ENCODE measurements around the gene ADAT2.

The ADAT2 gene

DNA sequence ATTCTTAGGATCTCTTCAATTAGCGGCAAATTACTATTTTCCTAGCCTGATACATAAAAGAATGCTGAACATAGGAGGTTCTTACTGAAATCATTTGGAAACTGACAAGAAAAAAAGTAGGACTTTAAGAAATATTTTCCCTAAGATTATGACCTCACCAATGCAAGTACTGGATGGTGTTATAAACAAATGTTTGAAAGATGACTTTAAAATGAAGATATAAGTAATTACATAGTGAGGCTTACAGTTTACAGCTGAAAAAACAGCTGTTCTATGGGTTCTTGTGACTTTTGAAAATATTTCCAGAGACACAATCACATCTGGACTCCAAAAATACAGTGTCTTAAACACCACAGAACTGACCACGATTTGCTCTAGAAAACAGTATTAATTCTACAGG is 64.9 kb downstream of the ADAT2 start:
- no peak overlapping the region for H3K4me3 ChIP-seq (ENCODE audit: low read depth, low read length)
- no peak for DNase-seq (ENCODE audit: low read depth)
- TF ChIP-seq POLR2A (IDR thresholded peaks at IDR 0.05; ENCODE audit: extremely low read depth, insufficient read length) (no peak), MYC (IDR thresholded peaks at IDR 0.05; ENCODE audit: low read depth, low read length) (no peak)
- TF ChIP-seq, protein P1, sequence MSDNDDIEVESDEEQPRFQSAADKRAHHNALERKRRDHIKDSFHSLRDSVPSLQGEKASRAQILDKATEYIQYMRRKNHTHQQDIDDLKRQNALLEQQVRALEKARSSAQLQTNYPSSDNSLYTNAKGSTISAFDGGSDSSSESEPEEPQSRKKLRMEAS (IDR thresholded peaks at IDR 0.05; ENCODE audit: low read depth, low read length): no peak
- TF ChIP-seq, protein P2, sequence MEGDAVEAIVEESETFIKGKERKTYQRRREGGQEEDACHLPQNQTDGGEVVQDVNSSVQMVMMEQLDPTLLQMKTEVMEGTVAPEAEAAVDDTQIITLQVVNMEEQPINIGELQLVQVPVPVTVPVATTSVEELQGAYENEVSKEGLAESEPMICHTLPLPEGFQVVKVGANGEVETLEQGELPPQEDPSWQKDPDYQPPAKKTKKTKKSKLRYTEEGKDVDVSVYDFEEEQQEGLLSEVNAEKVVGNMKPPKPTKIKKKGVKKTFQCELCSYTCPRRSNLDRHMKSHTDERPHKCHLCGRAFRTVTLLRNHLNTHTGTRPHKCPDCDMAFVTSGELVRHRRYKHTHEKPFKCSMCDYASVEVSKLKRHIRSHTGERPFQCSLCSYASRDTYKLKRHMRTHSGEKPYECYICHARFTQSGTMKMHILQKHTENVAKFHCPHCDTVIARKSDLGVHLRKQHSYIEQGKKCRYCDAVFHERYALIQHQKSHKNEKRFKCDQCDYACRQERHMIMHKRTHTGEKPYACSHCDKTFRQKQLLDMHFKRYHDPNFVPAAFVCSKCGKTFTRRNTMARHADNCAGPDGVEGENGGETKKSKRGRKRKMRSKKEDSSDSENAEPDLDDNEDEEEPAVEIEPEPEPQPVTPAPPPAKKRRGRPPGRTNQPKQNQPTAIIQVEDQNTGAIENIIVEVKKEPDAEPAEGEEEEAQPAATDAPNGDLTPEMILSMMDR (IDR thresholded peaks at IDR 0.05; ENCODE audit: low read depth, low read length): no peak

DNA sequence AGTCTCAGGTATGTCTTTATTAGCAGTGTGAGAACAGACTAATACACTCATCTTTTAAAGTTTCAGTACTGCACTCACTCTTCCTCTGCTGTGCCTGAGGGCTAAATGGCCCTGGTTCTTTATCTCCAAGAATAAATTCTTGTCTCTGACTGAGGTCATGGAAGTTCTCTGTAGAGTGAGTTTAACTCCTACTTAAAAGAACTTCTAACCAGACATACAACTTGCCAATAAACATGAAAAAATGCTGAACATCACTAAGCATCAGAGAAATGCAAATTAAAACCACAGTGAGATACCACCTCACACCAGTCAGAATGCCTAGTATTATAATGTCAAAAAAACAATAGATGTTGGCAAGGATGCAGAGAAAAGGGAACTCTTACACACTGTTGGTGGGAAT is 73.6 kb downstream of the ADAT2 start:
- H3K4me3 ChIP-seq (ENCODE audit: low read depth, low read length): no peak overlapping the region
- TF ChIP-seq, protein P1 (IDR thresholded peaks at IDR 0.05; ENCODE audit: low read depth, low read length): no peak
- TF ChIP-seq, protein P2 (IDR thresholded peaks at IDR 0.05; ENCODE audit: low read depth, low read length): no peak
- TF ChIP-seq MYC (IDR thresholded peaks at IDR 0.05; ENCODE audit: low read depth, low read length) (no peak), POLR2A (IDR thresholded peaks at IDR 0.05; ENCODE audit: extremely low read depth, insufficient read length) (no peak)
- DNase-seq (ENCODE audit: low read depth): no peak

DNA sequence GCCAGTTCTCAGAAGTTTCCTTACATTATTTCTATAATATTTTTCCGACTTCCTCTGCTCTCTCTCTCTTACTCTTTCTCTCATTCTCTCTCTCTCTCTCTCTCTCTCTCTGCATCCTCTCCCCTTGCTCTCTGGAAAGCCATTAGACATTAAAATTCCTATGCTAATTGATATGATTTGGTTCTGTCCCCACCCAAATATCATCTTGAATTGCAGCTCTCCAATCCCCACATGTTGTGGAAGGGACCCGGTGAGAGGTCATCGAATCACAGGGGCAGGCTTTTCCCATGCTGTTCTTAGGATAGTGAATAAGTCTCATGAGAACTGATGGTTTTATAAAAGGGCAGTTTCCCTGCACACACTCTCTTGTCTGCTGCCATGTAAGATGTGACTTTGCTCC is 74.1 kb downstream of the ADAT2 start:
- TF ChIP-seq, protein P2 (IDR thresholded peaks at IDR 0.05; ENCODE audit: low read depth, low read length): no peak
- TF ChIP-seq MYC (IDR thresholded peaks at IDR 0.05; ENCODE audit: low read depth, low read length) (no peak), POLR2A (IDR thresholded peaks at IDR 0.05; ENCODE audit: extremely low read depth, insufficient read length) (no peak)
- TF ChIP-seq, protein P1 (IDR thresholded peaks at IDR 0.05; ENCODE audit: low read depth, low read length): no peak
- no peak for DNase-seq (ENCODE audit: low read depth)
- no peak overlapping the region for H3K4me3 ChIP-seq (ENCODE audit: low read depth, low read length)

DNA sequence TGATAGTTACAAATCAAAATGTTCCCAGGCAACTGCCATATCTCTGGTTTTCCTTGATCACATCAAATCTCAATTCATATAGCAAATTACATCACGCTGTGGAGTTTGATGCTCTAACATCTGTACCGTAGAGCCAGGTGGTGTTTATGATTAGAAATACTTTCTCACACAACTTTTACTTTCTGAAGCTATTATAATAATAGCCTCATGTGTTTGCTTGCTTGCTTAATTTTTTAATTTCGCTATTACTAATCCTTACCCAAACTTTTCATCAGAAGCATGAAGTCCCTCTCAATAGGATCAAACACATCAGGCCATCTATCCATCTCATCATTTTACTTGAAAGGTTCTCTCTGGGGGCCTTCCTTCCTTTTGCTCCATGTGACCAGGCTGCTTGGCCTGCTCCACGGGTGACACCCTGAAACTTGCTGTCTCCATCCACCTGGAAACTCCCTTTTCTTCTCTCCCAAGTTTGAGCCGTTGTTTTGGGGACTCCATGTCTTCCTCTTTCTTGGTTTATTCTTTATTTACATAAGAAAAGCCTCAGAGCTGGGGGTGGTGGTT is 75.4 kb downstream of the ADAT2 start:
- H3K4me3 ChIP-seq (ENCODE audit: low read depth, low read length): no peak overlapping the region
- DNase-seq (ENCODE audit: low read depth): no peak
- TF ChIP-seq, protein P2 (IDR thresholded peaks at IDR 0.05; ENCODE audit: low read depth, low read length): no peak
- TF ChIP-seq MYC (IDR thresholded peaks at IDR 0.05; ENCODE audit: low read depth, low read length) (no peak), POLR2A (IDR thresholded peaks at IDR 0.05; ENCODE audit: extremely low read depth, insufficient read length) (no peak)
- TF ChIP-seq, protein P1 (IDR thresholded peaks at IDR 0.05; ENCODE audit: low read depth, low read length): no peak

DNA sequence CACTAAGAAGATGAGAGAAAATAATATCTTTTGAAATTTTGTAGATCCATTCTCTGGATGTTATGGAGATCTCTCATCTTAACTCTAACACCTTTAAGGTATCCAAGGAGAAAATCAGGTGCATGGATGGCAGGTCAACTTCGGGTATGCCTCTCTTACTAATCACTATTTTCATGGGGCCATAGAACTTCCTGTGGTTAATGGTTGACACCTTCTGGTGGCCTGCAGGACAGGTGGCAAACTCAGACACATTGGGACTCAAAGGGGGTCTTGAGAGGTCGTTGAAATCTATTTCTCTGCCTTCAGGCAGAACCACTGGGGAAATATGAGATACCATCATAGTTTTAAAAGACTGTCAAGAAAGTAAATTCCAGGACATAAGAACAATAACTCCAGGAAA is 76.5 kb downstream of the ADAT2 start:
- no peak for DNase-seq (ENCODE audit: low read depth)
- no peak overlapping the region for H3K4me3 ChIP-seq (ENCODE audit: low read depth, low read length)
- TF ChIP-seq, protein P1 (IDR thresholded peaks at IDR 0.05; ENCODE audit: low read depth, low read length): no peak
- no peak for TF ChIP-seq MYC (IDR thresholded peaks at IDR 0.05; ENCODE audit: low read depth, low read length)
- TF ChIP-seq, protein P2 (IDR thresholded peaks at IDR 0.05; ENCODE audit: low read depth, low read length): no peak
- TF ChIP-seq POLR2A (IDR thresholded peaks at IDR 0.05; ENCODE audit: extremely low read depth, insufficient read length): no peak
